PC-9 (cell line): ENCODE data around the gene NR2C2. TPM values are rescaled to one million over a fixed set of nuclear protein-coding genes. Genes with fewer than 3 reads are reported as not detected.

Source experiments
- BruUV-seq: library from RNA; stranded (reverse); fragments of 400-500 nt; replicated peaks from 2 replicates; lab custom pipeline; 2021; lab: Mats Ljungman, UMichigan
- CTCF ChIA-PET: fragments of 300-600 bp; sonication (Branson Sonifier 250); formaldehyde crosslinking; loops from one replicate; lab custom pipeline; 2022; ENCODE audit warnings: antibody characterized with exemption; lab: Charles Lee
- POLR2A ChIA-PET: fragments of 300-600 bp; sonication (Branson Sonifier 250); formaldehyde crosslinking; loops from one replicate; lab custom pipeline; 2022; ENCODE audit warnings: antibody characterized with exemption; ENCODE audit not compliant: unreplicated experiment; lab: Charles Lee
- DNase-seq, 2 experiments: peaks; one replicate each; pipeline versions ENCODE4 v3.0.0 to v3.0.0-alpha.2; 2015 to 2022; ENCODE audit warnings: mixed read lengths in 1 of 2
- H2AFZ ChIP-seq: fragments of 200-600 bp; sonication (generic); 2 replicates; pipeline ENCODE4 v1.8.1; 2017; ENCODE audit warnings: antibody characterized with exemption
- H3F3A ChIP-seq: fragments of 200-600 bp; sonication (generic); 2 replicates; pipeline ENCODE4 v1.8.1; 2017; ENCODE audit warnings: antibody characterized with exemption, mild to moderate bottlenecking, low read depth; ENCODE audit not compliant: insufficient read depth
- H3K27ac ChIP-seq: fragments of 200-600 bp; sonication (generic); 2 replicates; pipeline ENCODE4 v1.6.1; 2016; ENCODE audit warnings: mixed run types
- H3K27me3 ChIP-seq: fragments of 200-600 bp; sonication (generic); 2 replicates; pipeline ENCODE4 v1.6.1; 2016; ENCODE audit warnings: low read depth, mixed run types; ENCODE audit not compliant: insufficient read depth
- H3K36me3 ChIP-seq: fragments of 200-600 bp; sonication (generic); 2 replicates; pipeline ENCODE4 v1.6.1; 2016; ENCODE audit warnings: low read depth, mixed run types
- H3K4me1 ChIP-seq: fragments of 200-600 bp; sonication (generic); replicated peaks from 2 replicates; pipeline ENCODE4 v1.6.1; 2016; ENCODE audit warnings: mixed run types; ENCODE audit not compliant: insufficient read depth
- H3K4me2 ChIP-seq: fragments of 200-600 bp; sonication (generic); 2 replicates; pipeline ENCODE4 v1.6.1; 2017; ENCODE audit warnings: mixed run types
- H3K4me3 ChIP-seq: fragments of 200-600 bp; sonication (generic); 2 replicates; pipeline ENCODE4 v1.6.1; 2016; ENCODE audit warnings: mixed run types
- H3K79me2 ChIP-seq: fragments of 200-600 bp; sonication (generic); 2 replicates; pipeline ENCODE4 v1.6.1; 2017; ENCODE audit warnings: low read depth, mixed run types
- H3K9me2 ChIP-seq: fragments of 200-600 bp; sonication (generic); 2 replicates; pipeline ENCODE4 v1.8.1; 2017; ENCODE audit warnings: mild to moderate bottlenecking; ENCODE audit not compliant: insufficient read depth
- H3K9me3 ChIP-seq: fragments of 200-600 bp; sonication (generic); 2 replicates; pipeline ENCODE4 v1.8.1; 2016; ENCODE audit warnings: low read depth; ENCODE audit not compliant: insufficient read depth
- H4K20me1 ChIP-seq: fragments of 200-600 bp; sonication (generic); 2 replicates; pipeline ENCODE4 v1.8.1; 2017; ENCODE audit not compliant: insufficient read depth
- EZH2 ChIP-seq: fragments of 200-600 bp; sonication (generic); IDR thresholded peaks from 2 replicates; pipeline ENCODE4 v1.8.0; 2017; ENCODE audit warnings: antibody characterized with exemption, low read depth
- intact Hi-C: fragments of 100-400 bp; cut with micrococcal nuclease; formaldehyde crosslinking; loops from one replicate; pipeline ENCODE4 v1.10.0; 2022; ENCODE audit not compliant: unreplicated experiment
- total RNA-seq: library from RNA; stranded (reverse); gene quantifications from 2 replicates; pipeline ENCODE4 v1.2.3, GENCODE V29; 2021
- TF ChIP-seq, protein P1 (sequence below): fragments of 200-600 bp; sonication (generic); conservative IDR thresholded peaks from 2 replicates; pipeline ENCODE4 v1.6.1; 2017; ENCODE audit warnings: mixed run types, antibody characterized with exemption, mild to moderate bottlenecking, moderate library complexity

The NR2C2 gene
- total RNA-seq, 1 experiment from 2014 or later, result 44.1 TPM

- 0 out of 2 replicates have a peak, but pooled peaks cover 6% of the 10 kb centered on the region for H3K4me1 ChIP-seq
- ChIA-PET POLR2A (no interaction called here), CTCF (no interaction called here)
- H3K79me2 ChIP-seq, result peaks cover 7% of the 10 kb centered on the region
- no peak for TF ChIP-seq EZH2
- TF ChIP-seq, protein P1, sequence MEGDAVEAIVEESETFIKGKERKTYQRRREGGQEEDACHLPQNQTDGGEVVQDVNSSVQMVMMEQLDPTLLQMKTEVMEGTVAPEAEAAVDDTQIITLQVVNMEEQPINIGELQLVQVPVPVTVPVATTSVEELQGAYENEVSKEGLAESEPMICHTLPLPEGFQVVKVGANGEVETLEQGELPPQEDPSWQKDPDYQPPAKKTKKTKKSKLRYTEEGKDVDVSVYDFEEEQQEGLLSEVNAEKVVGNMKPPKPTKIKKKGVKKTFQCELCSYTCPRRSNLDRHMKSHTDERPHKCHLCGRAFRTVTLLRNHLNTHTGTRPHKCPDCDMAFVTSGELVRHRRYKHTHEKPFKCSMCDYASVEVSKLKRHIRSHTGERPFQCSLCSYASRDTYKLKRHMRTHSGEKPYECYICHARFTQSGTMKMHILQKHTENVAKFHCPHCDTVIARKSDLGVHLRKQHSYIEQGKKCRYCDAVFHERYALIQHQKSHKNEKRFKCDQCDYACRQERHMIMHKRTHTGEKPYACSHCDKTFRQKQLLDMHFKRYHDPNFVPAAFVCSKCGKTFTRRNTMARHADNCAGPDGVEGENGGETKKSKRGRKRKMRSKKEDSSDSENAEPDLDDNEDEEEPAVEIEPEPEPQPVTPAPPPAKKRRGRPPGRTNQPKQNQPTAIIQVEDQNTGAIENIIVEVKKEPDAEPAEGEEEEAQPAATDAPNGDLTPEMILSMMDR, result no peak
- no peaks in the 10 kb centered on the region; the same call in 1 of the 2 replicates for H3K9me2 ChIP-seq
- no peaks in the 10 kb centered on the region; the same call in 1 of the 2 replicates for H3K36me3 ChIP-seq
- intact Hi-C loops, result loop anchor here (5.0 kb wide), 1 partner anchor 122 kb away; the partner anchor contains the start of gene NR2C2
- BruUV-seq, result no TSS peak
- no peak overlapping the region for H3K4me2 ChIP-seq
- H3K9me3 ChIP-seq, result no peaks in the 10 kb centered on the region
- 0 out of 2 replicates have a peak, but pooled peaks cover 4% of the 10 kb centered on the region for H4K20me1 ChIP-seq
- no peaks in the 10 kb centered on the region for H3K27me3 ChIP-seq
- DNase-seq, result no peak
- no peak overlapping the region for H2AFZ ChIP-seq
- no peak overlapping the region for H3K27ac ChIP-seq
- peaks cover 6% of the 10 kb centered on the region; the same call in 1 of the 2 replicates for H3F3A ChIP-seq
- H3K4me3 ChIP-seq, result no peak overlapping the region
Observed at GRCh38 chr3:15069441-15069840, 122.1 kb downstream of the NR2C2 start.

DNA sequence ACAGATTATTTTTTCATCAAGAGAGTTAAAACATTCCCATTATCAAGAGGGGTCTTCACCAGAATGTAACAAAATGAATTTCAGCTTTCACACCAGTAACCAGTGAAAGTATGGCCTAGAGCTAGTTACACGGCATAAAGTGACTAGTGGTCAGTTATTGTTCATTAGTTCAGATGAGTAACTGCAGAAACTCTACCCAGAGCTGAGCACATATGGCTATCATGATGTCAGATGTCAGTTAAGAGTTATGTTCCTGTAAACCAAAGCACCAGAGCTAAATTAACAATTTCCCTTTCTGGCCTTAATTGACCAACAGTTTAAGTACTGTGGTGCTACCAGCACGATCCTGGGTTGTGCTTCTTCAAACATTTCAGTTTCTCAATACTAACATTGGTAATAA lies 124.3 kb downstream of the NR2C2 start:
- Histone ChIP-seq H4K20me1 (0 out of 2 replicates have a peak, but pooled peaks cover 4% of the 10 kb centered on the region), H3K79me2 (no peaks in the 10 kb centered on the region), H3K4me2 (no peak overlapping the region), H3K27ac (no peak overlapping the region), H3F3A (peaks cover 2% of the 10 kb centered on the region; the same call in 1 of the 2 replicates), H3K27me3 (no peaks in the 10 kb centered on the region), H3K9me2 (no peaks in the 10 kb centered on the region), H3K4me3 (no peak overlapping the region), H3K4me1 (no peaks in the 10 kb centered on the region), H3K36me3 (peaks cover 10% of the 10 kb centered on the region), H2AFZ (no peak overlapping the region), H3K9me3 (no peaks in the 10 kb centered on the region)
- intact Hi-C loops, result no loop called here
- POLR2A ChIA-PET, result interaction anchor here (0.9 kb wide), 1 partner anchor 125 kb away, joined by 3 read pairs; no protein-coding TSS in a partner anchor
- BruUV-seq, result no TSS peak
- no peak for TF ChIP-seq EZH2
- TF ChIP-seq, protein P1, result no peak
- CTCF ChIA-PET, result no interaction called here
- no peak for DNase-seq

GRCh38 chr3:15074500-15074899 lies 127.1 kb downstream of the NR2C2 start:
- Histone ChIP-seq H3K4me2 (no peak overlapping the region), H3K36me3 (peaks cover 16% of the 10 kb centered on the region), H3F3A (no peaks in the 10 kb centered on the region), H3K4me3 (no peak overlapping the region), H4K20me1 (0 out of 2 replicates have a peak, but pooled peaks cover 4% of the 10 kb centered on the region), H3K27me3 (no peaks in the 10 kb centered on the region), H3K4me1 (no peaks in the 10 kb centered on the region), H2AFZ (no peak overlapping the region), H3K9me3 (no peaks in the 10 kb centered on the region), H3K9me2 (no peaks in the 10 kb centered on the region), H3K27ac (no peak overlapping the region), H3K79me2 (no peaks in the 10 kb centered on the region)
- intact Hi-C loops, result no loop called here
- CTCF ChIA-PET, result no interaction called here
- no peak for TF ChIP-seq EZH2
- TF ChIP-seq, protein P1, result no peak
- BruUV-seq, result no TSS peak
- POLR2A ChIA-PET, result no interaction called here
- DNase-seq, result no peak
